ENCODE data around the gene RCCD1.

The RCCD1 gene

DNA sequence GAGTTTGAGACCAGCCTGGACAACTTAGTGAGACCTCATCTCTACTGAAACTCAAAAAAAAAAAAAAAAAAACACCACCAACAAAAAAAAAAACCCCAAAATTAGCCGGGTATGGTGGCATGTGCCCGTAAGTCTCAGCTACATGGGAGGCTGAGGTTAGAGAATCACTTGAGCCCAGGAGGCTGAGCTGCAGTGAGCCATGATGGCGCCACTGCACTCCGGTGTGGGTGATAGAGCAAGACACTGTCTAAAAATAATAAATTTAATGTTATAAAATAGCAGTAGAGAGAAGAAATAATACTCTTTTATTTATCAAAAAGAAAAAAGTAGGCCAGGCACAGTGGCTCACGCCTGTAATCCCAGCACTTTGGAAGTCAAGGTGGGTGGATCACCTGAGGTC, 17.4 kb downstream of the RCCD1 start:
- no peak for FAIRE-seq

DNA sequence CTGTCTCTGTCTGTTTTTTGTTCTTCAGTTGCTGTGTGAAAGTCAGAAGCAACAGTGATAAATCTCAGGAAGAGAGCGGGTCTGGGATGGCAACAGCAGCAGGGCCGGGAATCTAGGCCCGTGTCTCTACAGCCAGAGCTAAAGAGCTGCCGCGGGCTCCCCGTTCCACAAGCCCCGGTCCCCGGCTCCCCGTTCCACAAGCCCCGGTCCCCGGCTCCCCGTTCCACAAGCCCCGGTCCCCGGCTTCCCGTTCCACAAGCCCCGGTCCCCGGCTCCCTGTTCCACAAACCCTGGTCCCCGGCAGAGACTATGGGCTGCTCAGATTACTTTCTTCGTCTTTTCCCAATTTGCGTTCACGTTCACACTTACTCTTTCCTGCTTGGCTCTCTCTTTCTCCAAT, 19.5 kb downstream of the RCCD1 start:
- no peak for FAIRE-seq

DNA sequence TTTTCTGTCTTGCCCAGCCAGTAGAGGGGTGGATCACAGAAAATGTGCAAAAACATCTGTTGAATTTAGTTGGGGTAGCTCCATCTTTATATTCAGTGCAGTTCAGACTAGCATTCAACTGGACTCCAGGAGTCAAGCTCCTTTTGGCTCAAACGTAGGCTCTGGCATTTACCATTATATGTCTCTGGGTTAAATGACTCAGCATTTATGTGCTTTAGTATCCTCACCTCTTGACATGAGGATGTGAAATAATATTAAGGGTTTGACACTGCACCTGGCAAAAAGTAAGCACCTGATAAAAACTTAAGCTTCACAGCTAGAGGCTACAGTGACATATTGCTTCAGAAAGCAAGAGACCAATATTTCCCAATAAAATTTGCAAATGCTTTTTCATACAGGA, 24.9 kb downstream of the RCCD1 start:
- no peak for FAIRE-seq

DNA sequence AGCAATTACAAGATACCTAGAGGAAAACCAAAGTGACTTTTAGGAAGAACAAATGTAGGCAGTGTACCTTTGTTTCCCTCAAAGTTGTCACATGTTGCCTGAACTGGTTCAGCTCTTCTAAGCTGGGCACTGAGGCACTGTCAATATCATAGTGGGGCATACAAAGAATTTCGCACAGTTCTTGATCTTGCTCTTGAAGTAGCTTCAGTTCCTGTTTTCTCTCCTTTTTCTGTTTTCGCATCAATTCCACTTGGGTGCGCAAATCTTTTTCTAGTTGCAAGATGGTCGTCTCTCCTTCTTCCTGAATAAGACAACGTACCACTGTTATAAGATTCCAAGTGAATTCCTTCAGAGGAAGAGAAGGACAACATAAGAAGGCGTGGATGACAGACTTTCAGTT, 27.0 kb downstream of the RCCD1 start:
- no peak for FAIRE-seq

DNA sequence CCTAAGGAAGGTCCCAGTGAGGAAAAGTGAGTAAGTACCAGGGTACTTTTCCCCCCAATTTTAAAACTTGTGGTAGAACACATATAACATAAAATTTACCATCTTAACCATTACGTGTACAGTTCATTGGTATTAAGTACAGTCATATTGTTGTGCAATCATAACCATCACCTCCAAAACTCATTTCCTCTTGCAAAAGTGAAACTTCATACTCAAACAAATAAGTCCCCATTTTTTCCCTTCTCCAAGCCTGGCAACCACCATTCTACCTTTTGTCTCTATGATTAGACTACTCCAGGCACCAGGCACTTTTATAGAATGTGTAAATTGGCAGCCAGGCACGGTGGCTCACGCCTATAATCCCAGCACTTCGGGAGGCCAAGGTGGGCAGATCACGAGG, 27.5 kb downstream of the RCCD1 start:
- no peak for FAIRE-seq

DNA sequence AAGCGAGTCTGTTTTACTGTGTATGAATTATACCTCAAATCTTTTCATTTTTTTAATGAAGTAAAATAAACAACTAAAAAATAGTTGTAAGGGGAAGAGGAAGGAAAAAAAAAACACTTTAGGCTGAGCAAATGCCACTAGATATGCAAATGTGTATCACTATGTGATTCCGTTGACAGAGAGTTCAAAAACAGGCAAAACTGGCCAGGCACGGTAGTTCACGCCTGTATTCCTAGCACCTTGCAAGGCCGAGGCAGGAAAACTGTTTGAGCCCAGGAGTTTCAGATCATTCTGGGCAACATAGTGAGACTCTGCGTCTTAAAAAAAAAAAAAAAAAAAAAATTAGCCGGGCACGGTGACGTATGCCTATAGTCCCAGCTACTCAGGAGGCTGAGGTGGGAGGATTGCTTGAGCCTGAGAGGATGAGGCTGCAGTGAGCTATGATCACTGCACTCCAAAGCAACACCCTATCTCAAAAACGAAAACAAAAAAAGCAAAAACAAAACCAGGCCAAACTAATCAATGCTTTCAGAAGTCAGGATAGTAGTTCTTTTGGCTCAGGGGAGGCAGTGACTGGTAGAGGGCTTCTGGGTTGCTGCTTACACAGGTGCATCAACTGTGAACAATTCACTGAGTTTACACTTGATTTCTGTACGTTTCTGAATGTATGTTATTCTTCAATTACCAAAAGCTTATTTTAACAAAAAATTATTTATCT, 32.3 kb downstream of the RCCD1 start:
- no peak for FAIRE-seq

DNA sequence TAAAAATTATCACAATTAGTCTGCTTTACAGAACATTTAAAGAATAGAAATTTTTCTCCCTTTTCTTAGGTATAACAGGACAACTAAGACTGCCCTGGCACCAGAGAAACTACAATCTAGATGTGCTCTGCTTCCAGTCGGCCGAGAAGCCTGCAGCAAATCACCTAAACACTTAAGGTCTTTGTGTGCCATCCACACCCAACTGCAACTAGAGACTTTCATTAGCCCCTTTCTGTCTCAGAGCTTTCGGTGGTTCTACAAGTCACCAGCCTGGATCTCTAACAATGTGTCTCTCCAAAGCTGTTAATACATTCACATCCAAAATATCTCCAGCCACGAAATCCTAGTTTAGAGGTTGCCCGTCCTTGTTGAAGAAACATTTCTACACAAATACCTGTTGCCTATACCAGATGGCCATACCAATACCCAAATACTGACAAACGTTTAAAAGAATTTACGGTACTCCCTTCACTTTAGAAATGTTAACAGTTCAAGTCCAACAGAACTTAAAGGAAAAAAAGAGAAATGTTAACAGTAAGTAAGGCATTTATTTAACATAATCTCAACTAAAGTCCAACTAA, 33.0 kb downstream of the RCCD1 start:
- no peak for FAIRE-seq

DNA sequence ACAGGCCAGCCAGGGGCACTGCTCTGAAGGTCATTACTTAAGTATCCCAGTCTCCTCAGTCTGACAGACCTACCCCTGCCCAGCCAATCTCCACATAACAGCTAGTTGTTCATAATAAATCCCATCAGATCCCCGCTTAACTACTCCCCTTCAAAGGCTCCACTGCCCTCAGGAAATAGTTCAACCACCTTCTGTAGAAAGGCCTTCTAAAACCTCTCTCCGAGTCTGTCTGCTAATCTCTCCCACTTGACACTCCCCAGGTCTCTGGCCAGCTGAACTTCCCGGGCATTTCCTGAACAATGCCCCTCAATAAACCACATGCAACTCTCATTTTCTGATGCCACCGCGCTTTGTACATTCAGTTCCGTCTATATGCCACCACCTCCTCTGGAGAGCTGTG, 33.6 kb downstream of the RCCD1 start:
- FAIRE-seq: no peak

DNA sequence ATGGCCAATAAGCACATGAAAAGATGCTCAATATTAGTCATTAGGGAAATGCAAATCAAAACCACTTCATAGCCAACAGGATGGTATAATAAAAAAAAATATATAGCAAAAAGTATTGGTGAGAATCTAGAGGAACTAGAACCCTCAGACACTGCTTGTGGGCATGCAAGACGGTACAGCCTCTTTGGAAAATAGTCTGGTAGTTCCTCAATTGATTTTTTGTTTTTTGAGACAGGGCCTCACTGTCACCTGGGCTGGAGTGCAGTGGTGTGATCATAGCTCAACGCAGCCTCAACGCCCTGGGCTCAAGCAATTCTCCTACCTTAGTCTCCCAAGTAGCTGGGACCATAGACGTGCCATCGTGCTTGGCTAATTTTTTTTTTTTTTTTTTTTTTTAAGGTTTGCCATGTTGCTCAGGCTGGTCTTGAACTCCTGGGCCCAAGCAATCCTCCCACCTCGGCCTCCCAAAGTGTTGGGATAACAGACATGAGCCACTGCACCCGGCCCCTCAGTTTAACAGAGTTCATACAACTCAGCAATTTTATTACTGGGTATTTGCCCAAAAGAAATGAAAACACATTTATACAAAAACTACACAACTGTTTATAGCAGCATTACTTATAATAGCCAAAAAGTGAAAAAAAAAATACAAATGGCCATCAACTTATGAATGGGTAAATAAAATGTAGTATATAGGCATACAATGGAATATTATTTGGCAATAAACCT, 34.5 kb downstream of the RCCD1 start:
- no peak for FAIRE-seq

DNA sequence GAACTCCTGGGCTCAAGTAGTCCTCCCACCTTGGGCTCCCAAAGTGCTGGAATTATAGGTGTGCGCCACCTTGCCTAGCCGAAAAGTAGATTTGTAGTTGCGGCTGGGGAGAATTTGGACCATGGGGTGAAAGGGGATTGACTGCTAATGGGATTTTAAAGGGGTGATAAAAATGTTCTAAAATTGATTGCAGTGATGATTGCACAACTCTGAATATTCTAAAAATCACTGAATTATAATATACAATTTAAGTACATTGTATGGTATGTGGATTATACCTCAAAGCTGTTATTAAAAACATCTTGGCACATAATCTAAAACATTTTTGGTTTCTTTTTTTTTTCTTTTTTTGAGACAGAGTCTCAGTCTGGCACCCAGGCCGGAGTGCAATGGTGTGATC, 35.8 kb downstream of the RCCD1 start:
- no peak for FAIRE-seq

DNA sequence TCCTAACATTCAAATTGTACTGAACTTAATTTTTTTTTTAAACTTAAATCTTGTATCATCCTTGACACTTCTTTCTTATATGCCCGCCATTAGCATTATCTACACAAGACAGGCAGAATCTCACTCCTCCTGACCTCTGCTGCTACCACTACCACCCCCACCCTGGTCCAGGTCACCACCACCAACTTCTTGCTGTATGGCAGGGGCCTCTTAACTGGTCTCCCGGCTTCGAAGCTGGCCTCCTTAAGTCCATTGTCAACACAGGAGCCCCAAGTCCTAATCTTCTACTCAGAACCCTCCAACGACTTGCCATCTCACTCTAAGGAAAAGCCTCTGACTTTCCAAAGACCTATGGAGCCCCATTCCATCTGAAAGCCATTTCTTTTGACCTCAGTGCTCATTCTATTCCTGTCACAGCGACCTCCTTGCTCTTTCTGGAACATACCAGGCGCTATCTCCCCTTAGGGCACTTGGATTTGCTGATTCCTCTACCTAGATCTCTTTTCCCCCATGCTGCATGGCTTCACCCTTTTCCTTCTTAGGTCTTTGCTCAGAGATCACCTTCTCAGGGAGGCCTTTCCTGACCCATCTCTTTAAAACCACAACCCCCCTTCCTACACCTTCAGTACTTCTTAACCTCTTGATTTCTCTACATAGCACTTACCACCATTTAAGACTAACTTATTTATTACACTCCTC, 37.1 kb downstream of the RCCD1 start:
- no peak for FAIRE-seq

DNA sequence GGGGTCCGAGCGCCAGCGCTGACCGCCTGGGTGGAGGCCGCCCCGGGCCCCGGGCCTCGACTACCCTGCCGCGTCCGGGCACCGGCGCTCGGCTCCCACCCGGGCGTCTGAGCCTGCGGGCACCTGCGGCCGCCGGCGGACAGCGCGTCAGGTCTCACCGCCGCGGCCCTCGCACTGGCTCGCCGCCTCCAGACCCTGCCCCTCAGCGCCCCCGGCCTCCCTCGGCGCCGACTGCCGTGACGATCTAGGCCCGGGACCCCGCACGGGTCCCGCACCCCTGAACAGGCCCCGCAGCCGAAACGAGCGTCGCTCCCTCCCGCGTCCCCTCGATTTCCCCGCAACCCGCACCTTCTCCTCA, 39.4 kb downstream of the RCCD1 start:
- FAIRE-seq: no peak

DNA sequence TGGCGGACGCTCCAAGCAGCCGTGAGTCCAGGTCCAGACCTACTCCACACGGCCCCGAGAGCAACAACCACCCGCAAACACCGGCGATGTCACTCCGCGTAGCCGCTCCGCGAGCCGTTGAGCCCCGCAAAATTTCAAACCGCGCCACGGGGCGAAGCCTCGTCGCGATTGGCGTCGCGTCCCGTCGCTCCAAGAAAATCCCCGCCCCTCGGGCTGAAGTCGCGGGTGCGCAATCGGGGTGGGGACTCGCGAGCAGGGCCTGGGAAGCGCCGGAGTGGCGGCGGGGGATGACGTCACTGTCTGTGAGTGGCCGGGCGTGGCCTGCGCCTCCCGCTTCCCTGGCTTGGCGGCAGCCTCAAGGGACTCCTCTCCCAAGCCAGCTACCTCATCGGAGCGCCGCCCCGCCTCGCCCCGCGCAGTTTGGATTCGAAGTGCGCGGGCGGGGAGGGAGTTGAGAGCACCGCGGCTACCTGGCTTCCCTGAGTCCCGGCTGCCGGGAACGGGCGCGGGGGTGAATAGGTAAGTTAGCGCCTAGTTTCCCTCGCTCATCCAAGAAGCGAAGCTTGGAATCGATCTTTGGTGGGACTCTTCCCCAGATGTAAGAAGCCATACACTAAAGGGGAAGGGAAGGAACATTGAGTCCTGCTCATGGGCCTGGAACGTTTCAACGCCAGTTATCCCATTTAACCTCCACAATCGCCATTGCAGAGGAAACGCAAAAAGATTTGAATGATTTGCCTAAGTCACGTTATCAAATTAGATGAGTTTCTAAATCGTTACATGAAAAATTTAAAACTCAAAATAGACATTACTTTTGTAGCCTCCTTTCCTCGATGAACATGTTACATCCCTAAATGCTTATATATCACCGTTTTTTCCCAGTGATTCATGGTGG, 40.0 kb downstream of the RCCD1 start, which contains the start of gene PRC1:
PRC1 (minus strand) TSS at position 119 of the 895 bp plus-strand sequence; CDS start at position 1, 118 bp downstream.
- no peak for FAIRE-seq

DNA sequence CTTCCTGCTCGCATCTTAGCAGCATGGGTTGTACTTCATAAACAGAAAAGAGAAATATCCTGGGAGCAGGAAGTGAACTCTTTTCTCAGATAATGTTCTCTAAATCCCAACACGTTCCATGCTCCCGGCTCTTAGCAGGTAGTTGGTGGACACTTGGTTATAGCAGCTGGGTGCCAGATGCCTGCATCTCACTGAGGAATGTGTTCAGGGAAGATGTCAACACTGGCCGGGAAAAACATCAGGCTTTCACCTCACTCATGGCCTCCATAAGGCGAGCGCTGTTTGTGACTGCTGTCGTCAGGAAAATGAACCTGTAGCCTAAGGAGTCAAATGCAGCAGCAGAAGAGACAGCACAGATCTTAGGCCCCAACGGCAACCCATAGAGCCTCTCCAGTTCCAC, 44.1 kb downstream of the RCCD1 start:
- no peak for FAIRE-seq

DNA sequence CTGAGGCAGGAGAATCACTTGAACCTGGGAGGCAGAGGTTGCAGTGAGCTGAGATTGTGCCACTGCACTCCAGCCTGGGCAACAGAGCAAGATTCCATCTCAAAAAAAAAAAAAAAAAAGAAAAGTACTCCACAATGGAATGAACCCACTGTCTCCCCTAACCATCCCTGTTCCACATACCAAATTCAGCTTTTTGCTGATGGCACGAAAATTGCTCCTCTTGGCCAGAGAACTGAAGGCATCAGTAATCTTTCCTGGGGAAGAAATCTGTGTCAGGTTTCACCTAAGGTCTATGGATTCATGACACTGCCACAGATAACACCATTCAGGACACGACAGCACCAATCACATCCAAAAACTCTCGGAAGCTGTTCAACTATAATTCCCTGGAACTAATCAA, 46.5 kb downstream of the RCCD1 start:
- no peak for FAIRE-seq

DNA sequence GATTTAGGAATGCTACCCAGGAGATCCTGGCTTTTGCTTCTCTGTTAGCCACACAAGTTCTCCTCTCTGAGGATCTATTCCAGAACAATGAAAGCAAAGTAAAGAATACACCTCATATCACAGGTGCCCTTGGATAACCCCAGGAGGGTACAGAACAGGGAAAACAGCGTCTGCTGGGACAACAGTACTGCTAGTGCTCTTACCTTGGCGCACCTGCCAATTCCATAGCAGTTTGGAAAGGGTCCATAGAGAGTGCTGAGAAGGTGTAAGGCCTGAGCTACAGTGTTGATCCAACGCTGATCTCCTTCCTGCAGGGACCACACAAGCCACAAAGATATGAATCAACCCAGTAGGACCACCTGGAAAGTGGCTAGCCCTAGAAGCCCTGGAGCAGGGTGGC, 52.6 kb downstream of the RCCD1 start:
- FAIRE-seq: no peak

Data from islet of Langerhans (tissue), 1 donor.